COR-L47 (cell line): ENCODE measurements around the gene TOMT.
"Not testable (repeated sequence)": the region's sequence is repeated elsewhere in the genome, so short reads cannot be mapped to it uniquely, and the experiment has no call there.

Experiments
- DNase-seq: peaks from one replicate; lab custom pipeline; 2025; lab: John Stamatoyannopoulos, UW

The TOMT gene

DNA sequence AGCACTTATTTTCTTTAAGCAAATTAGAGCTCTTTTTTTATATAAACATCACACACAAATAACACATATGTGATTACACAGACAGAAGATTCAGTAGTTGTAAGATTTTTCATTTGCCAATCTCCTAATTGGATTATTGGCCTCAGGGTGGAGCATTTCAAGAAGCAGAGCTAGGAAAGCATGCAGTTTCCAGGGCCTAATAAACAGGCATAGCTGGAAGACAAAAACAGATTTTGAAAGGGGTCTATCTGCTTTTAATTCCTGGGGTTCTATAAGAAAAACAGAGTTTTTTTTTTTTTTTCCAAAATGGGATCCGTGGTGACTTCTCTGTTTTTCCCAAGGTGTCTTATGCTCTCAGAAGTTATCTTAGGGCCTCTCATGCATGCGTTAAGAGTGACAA lies 22.2 kb downstream of the TOMT start:
- no peak for DNase-seq

- DNase-seq, result no peak
Observed at GRCh38 chr11:72129381-72129780, 23.7 kb downstream of the TOMT start.

DNA sequence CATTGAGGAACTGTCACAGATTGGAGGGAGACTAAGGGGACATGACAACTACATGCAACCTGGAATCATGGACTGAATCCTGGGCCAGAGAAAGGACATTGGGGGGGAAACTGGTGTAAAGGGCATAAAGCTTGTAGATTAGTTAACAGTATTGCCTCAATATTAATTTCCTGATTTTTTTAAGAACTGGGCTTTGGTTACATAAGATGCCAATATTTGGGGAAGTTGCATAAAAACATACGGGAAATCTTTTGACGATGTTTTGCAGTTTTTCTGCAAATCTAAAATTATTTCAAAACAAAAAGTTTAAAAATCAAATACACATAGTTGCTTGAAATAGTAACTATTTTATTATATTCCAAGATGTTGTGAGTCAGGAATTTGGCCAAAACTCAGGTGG lies 26.9 kb downstream of the TOMT start:
- DNase-seq, result no peak

DNA sequence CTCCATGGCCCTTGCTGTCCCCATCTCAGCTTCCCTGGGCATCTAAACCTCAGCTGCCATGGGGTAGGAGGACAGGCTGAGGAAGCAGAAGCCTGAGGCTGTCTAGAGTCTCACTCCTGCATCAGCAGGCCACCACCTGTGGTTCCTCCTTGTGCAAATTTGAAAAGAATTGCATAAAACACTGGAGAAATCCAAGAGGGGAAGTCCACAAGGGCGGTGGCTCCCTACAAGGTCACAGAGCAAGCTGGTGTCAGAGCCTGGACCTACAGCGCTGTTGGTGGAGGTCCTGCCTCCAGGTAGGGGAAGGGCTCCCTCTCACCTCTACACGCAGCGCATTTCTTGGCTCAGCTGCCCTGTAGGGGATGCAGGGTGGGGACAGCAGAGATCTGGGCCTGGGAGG lies 29.7 kb downstream of the TOMT start, which contains the start of gene FOLR3:
Gene FOLR3 (plus strand): TSS at position 253 of the 400 bp plus-strand sequence. CDS start 228 bp downstream, outside the sequence.
- DNase-seq, result not testable (repeated sequence)

DNA sequence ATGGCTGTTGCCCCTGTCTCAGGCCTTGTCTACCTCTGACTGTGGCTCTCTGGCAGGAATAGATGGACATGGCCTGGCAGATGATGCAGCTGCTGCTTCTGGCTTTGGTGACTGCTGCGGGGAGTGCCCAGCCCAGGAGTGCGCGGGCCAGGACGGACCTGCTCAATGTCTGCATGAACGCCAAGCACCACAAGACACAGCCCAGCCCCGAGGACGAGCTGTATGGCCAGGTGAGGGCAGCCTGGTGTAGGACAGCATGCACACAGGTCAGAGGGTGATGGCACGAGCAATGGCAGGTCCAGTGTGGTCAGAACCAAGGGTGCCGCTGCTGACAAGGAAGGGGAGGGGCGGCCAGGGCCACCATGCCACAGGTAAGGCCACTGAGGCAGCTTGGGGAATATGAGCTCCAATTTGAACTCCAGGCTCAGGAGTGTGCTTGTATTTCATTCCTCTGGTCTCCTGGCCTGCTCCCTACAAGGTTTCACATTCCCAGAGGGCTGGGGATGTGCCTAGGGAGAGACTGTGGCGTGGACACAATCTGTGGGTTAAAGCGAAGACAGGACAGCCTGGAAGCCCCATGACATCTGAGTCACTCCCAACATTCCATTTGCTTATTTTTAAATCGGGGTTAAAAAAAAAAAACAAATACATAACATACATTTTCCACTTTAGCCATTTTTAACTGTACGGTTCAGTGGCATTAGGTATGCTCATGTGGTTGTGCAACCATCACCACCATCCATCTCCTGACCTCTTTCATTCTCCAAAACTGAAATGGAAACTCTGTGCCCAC lies 30.4 kb downstream of the TOMT start:
- no peak for DNase-seq

DNA sequence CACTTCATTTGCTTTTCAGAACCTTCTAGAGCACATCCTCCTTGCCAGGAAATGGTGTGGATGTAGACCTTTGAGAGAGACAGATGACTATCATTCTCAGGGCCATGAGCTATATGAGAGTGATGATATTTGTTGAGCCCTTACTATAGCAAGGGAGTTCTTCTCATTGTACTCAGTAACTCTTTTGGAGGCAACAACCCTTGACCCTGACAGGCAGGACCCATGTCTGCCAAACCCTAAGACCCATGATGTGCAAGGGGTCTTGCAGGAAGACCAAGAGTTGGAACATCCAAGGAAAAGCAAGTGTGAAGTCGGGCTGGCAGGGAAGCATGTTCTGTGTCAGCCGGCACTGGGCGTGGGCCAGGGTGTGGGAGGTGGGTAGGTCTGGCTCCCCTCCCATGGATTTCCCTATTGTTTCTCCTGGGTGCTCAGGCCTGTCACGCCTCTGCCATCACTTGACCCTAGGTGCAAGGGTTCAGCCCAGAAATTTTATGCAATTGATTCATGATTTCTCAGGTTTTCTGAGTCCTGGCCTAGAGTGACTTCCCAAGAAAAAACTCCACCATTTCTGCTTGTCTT lies 31.0 kb downstream of the TOMT start:
- DNase-seq, result no peak

GRCh38 chr11:72138821-72139390 lies 33.2 kb downstream of the TOMT start:
- no peak for DNase-seq

GRCh38 chr11:72139500-72139899 lies 33.8 kb downstream of the TOMT start:
- DNase-seq, result no peak

GRCh38 chr11:72140661-72141060 lies 34.9 kb downstream of the TOMT start:
- no peak for DNase-seq

DNA sequence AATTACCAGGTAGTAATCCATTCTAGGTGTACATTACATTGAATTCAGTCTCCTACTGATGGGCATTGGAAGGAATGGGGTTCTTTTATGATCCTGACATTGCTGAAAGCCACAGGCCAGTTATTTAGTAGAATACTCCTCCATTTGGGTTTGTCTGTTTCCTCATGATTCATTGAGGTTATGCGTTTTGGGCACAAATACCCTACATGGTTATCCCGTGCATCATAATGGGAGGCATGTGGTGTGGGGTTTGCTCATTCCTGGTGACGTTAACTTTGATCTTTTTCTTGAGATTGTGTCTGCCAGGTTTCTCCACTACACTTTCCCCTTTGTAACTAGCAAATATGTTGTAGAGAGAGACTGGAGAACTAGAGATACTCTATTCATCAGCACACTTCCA lies 35.3 kb downstream of the TOMT start:
- DNase-seq, result no peak

DNA sequence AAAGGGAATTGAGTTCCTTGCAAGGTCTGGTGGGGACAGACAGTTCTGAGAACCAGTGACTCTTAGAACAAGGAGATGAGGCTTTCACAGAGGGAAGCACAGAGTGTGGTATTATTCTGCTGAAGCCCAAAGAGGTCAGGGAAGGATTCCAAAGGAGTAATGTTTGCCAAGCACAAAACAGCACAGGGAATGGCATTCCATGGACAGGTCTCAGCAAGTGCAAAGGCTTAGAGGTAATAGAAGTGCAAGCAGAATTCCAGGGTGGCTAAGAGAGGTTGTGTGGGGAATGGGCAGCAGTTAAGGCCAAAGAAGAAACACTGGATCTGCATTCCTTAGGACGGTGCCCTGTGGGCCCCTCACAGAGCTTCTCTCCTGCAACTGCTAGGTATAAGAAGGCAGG lies 36.4 kb downstream of the TOMT start:
- DNase-seq, result not testable (repeated sequence)

- not testable (repeated sequence) for DNase-seq
Observed at GRCh38 chr11:72142543-72142942, 36.8 kb downstream of the TOMT start.

- no peak for DNase-seq
Observed at GRCh38 chr11:72144807-72145565, 39.3 kb downstream of the TOMT start.

- no peak for DNase-seq
Observed at GRCh38 chr11:72146625-72147024, 40.9 kb downstream of the TOMT start.

DNA sequence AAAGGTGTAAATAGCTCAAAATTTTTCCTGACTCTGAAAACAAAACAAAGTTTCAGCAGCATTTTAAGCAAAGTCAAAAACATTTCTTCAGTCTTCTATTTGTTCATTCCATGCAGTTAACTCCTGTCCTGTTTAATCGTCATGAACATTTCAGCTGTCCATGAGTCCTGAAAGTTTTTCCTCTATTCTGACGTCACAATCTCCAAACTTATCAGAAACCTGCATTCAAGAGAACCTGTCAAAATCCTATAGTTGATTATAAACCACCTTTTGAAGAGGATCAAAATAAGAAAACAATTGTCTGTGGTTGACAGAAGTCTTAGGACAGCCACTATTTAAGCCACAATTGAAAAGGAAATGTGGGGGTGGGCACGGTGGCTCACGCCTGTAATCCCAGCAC lies 45.2 kb downstream of the TOMT start:
- no peak for DNase-seq

GRCh38 chr11:72153874-72154273 lies 48.1 kb downstream of the TOMT start:
- not testable (repeated sequence) for DNase-seq

DNA sequence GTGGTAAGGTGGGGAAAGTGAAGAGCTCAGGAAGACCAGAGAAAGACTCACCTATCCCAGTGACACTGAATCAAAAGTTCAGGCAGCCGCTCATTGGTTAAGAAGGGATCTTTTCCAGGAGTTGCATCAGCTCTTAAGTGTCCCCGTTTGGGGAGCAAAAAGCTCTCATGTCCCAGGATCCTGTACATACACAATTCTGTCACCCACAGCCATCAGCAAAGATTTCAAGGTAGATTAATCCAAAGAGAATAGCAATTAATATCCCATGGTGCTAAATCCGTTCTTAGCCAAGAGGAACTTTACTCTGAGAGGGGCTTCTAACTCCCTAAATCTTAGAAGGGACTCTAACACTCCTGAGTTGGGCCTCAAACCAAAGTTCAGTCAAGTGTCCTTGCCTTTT lies 49.1 kb downstream of the TOMT start:
- DNase-seq, result no peak

- no peak for DNase-seq
Observed at GRCh38 chr11:72155751-72156150, 50.0 kb downstream of the TOMT start.

- no peak for DNase-seq
Observed at GRCh38 chr11:72157131-72157530, 51.4 kb downstream of the TOMT start.
